Esophagus muscularis mucosa (tissue), 4 donors: ENCODE results near the gene FBXL19. TPM values are rescaled to one million over a fixed set of nuclear protein-coding genes. Genes with fewer than 3 reads are reported as not detected.

Source experiments
- DNase-seq: peaks from one replicate; pipeline ENCODE4 v3.0.0-alpha.2; 2017; ENCODE audit errors: extremely low spot score
- H3K27ac ChIP-seq, 4 donors: fragments of 200-600 bp; sonication (generic); replicated peaks in 1 of 4; 1 replicate in 3 of 4; 2 replicates in 1 of 4; pipeline ENCODE4 v1.5.1; 2016 to 2019; ENCODE audit warnings: mild to moderate bottlenecking in 1 of 4
- H3K27me3 ChIP-seq, 4 donors: fragments of 200-600 bp; sonication (generic); one replicate each; pipeline versions ENCODE4 v1.5.1 to v1.6.0; 2016 to 2019
- H3K36me3 ChIP-seq, 4 donors: fragments of 200-600 bp; sonication (generic); one replicate each; pipeline ENCODE4 v1.5.1; 2016 to 2019
- H3K4me1 ChIP-seq, 4 donors: fragments of 200-600 bp; sonication (generic); one replicate each; pipeline ENCODE4 v1.5.1; 2016 to 2019
- H3K4me3 ChIP-seq, 4 donors: fragments of 200-600 bp; sonication (generic); 1 replicate in 2 of 4; 2 replicates in 2 of 4; pipeline ENCODE4 v1.5.1; 2016 to 2019; ENCODE audit warnings: mild to moderate bottlenecking in 4 of 4, moderate library complexity in 1 of 4
- H3K9me3 ChIP-seq, 4 donors: fragments of 200-600 bp; sonication (generic); 1 replicate in 3 of 4; 2 replicates in 1 of 4; pipeline ENCODE4 v1.5.1; 2016 to 2019
- CTCF ChIP-seq, 3 experiments: fragments of 200-600 bp in 2 of 3; fragments of 450-650 bp in 1 of 3; sonication (generic) in 2 of 3; IDR thresholded peaks; one replicate each; pipeline ENCODE4 v1.5.1; 2017 to 2019; ENCODE audit warnings: antibody characterized with exemption in 3 of 3, mild to moderate bottlenecking in 2 of 3, moderate library complexity in 1 of 3
- EP300 ChIP-seq: sonication (generic); formaldehyde crosslinking; IDR thresholded peaks from one replicate; pipeline ENCODE4 v1.6.1; 2017; ENCODE audit warnings: antibody characterized with exemption
- POLR2A ChIP-seq: fragments of 450-650 bp; IDR thresholded peaks from one replicate; pipeline ENCODE4 v1.6.1; 2017; ENCODE audit warnings: antibody characterized with exemption, moderate library complexity, mild to moderate bottlenecking, low read depth
- POLR2AphosphoS5 ChIP-seq, 2 donors: sonication (generic); formaldehyde crosslinking; IDR thresholded peaks; one replicate each; pipeline ENCODE4 v1.6.1; 2017; ENCODE audit warnings: antibody characterized with exemption in 2 of 2
- WGBS: methylation state at CpG from one replicate; pipeline ENCODE4 v1.1.5; 2018; 5-methylcytosine and 5-hydroxymethylcytosine counted together
- intact Hi-C: fragments of 100-400 bp; cut with DNase I; formaldehyde crosslinking; loops from one replicate; pipeline ENCODE4 v1.15.1; 2023
- total RNA-seq, 4 donors: library from RNA; depleted of rRNA; stranded (reverse); fragments of >200 nt; gene quantifications; one replicate each; pipeline versions ENCODE4 v1.1.0 to v1.2.1, GENCODE V29; 2016

Gene FBXL19
- total RNA-seq, 4 donors from 2014 or later: 12.1 to 28.1 (median 17.7) TPM

GRCh38 chr16:30907064-30907463 is 16.3 kb upstream of the FBXL19 start:
- H3K36me3 ChIP-seq: no peaks in the 10 kb centered on the region
- no peak overlapping the region for H3K4me3 ChIP-seq
- H3K9me3 ChIP-seq: no peaks in the 10 kb centered on the region
- 89% methylated on average over 3 of the region's 4 CpGs for WGBS
- H3K4me1 ChIP-seq: peaks cover 9 to 26% (median 16%) of the 10 kb centered on the region in 4 donors
- intact Hi-C loops: no loop called here
- no peak overlapping the region for H3K27ac ChIP-seq
- no peak for DNase-seq
- TF ChIP-seq CTCF (IDR thresholded peaks at IDR 0.05): no peak
- no peaks in the 10 kb centered on the region for H3K27me3 ChIP-seq

- no peaks in the 10 kb centered on the region for H3K4me1 ChIP-seq
- no peak overlapping the region for H3K27ac ChIP-seq
- no peaks in the 10 kb centered on the region for H3K27me3 ChIP-seq
- WGBS: 71% methylated on average over 16 of the region's 18 CpGs
- no peak for DNase-seq
- no peaks in the 10 kb centered on the region for H3K36me3 ChIP-seq
- H3K9me3 ChIP-seq: no peaks in the 10 kb centered on the region
- H3K4me3 ChIP-seq: no peak overlapping the region
- intact Hi-C loops: no loop called here
- no peak for TF ChIP-seq CTCF (IDR thresholded peaks at IDR 0.05)
- TF ChIP-seq EP300: no peak
- no peak for TF ChIP-seq POLR2A
Measured at GRCh38 chr16:30910427-30911029, 12.8 kb upstream of the FBXL19 start.

GRCh38 chr16:30912794-30913412 is 10.5 kb upstream of the FBXL19 start:
- no peaks in the 10 kb centered on the region for H3K9me3 ChIP-seq
- 90% methylated on average over 6 of the region's 6 CpGs for WGBS
- no peaks in the 10 kb centered on the region for H3K27me3 ChIP-seq
- H3K4me1 ChIP-seq: no peaks in the 10 kb centered on the region
- intact Hi-C loops: no loop called here
- no peak for DNase-seq
- H3K36me3 ChIP-seq: no peaks in the 10 kb centered on the region
- TF ChIP-seq POLR2AphosphoS5 (IDR thresholded peaks at IDR 0.05): no peak
- no peak for TF ChIP-seq CTCF (IDR thresholded peaks at IDR 0.05)
- no peak for TF ChIP-seq EP300
- no peak for TF ChIP-seq POLR2A
- H3K4me3 ChIP-seq: no peak overlapping the region
- no peak overlapping the region for H3K27ac ChIP-seq

GRCh38 chr16:30914830-30915229 is 8.5 kb upstream of the FBXL19 start:
- no peak for TF ChIP-seq POLR2AphosphoS5 (IDR thresholded peaks at IDR 0.05)
- TF ChIP-seq CTCF (IDR thresholded peaks at IDR 0.05): no peak
- no peak for TF ChIP-seq EP300
- no peak for TF ChIP-seq POLR2A
- WGBS: 100% methylated on average over 3 of the region's 3 CpGs
- intact Hi-C loops: no loop called here
- Histone ChIP-seq H3K27ac (no peak overlapping the region), H3K9me3 (no peaks in the 10 kb centered on the region), H3K4me1 (no peaks in the 10 kb centered on the region), H3K36me3 (no peaks in the 10 kb centered on the region), H3K4me3 (no peak overlapping the region), H3K27me3 (no peaks in the 10 kb centered on the region)
- no peak for DNase-seq

- TF ChIP-seq POLR2AphosphoS5 (IDR thresholded peaks at IDR 0.05): no peak
- no peak for TF ChIP-seq CTCF (IDR thresholded peaks at IDR 0.05)
- no peak for TF ChIP-seq EP300
- no peak for TF ChIP-seq POLR2A
- no peak overlapping the region for H3K27ac ChIP-seq
- H3K36me3 ChIP-seq: no peaks in the 10 kb centered on the region
- H3K9me3 ChIP-seq: no peaks in the 10 kb centered on the region
- peaks cover 7 to 15% (median 12%) of the 10 kb centered on the region in 4 donors for H3K4me1 ChIP-seq
- H3K27me3 ChIP-seq: no peaks in the 10 kb centered on the region
- intact Hi-C loops: no loop called here
- H3K4me3 ChIP-seq: no peak overlapping the region
- no peak for DNase-seq
- WGBS: 94% methylated on average over 1 of the region's 1 CpG
Measured at GRCh38 chr16:30918614-30919013, 4.8 kb upstream of the FBXL19 start.
